ENCODE measurements around the gene SLC22A4.

Gene SLC22A4

DNA sequence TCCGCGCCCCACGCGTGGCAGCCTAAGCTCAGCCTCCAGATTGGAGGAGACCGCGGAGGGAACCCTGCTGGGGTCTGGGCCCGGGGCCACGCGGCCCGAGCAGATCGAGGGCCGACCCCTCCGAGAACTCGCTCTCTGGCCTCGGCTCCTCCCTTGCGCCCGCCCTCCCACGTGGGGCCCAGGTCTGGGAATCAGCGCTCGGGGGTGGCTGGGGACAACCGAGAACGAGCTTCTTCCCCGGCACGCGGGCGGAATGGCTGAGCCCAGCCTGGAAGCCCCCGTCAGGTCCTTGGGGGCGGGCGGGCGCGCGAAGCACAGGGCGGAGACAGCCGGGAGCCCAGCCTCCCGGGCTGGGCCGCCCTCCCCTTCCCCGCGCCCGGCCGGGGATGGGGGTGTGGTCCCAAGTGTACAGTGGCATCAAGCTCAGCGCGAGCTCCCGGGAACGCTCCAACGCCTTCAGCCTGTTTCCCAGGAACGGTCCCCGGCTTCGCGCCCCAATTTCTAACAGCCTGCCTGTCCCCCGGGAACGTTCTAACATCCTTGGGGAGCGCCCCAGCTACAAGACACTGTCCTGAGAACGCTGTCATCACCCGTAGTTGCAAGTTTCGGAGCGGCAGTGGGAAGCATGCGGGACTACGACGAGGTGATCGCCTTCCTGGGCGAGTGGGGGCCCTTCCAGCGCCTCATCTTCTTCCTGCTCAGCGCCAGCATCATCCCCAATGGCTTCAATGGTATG is at the start of gene SLC22A4:
Gene SLC22A4, plus strand, starts transcription at position 403 of the 736 bp plus-strand sequence. Its CDS starts 223 bp downstream, at position 626.
- peak; percentile 75 for DNase-seq

DNA sequence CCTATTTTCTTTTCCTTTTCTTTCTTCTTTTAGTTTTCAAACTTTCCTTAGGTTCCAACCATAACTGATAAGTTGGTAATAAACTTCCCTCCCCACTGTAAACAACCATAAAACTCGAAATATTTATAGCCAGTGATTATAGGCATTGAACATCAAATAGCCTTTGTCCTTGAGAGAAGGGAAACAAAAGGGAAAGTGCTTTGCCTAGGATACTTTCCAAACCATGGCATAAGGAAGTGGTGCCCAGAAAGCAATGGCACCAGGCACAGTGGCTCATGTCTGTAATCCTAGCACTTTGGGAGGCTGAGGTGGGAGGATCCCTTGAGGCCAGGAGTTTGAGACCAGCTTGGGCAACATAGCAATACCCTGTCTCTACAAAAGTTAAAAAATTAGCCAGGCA is 48.6 kb upstream of the SLC22A4 start:
- no peak for DNase-seq

DNA sequence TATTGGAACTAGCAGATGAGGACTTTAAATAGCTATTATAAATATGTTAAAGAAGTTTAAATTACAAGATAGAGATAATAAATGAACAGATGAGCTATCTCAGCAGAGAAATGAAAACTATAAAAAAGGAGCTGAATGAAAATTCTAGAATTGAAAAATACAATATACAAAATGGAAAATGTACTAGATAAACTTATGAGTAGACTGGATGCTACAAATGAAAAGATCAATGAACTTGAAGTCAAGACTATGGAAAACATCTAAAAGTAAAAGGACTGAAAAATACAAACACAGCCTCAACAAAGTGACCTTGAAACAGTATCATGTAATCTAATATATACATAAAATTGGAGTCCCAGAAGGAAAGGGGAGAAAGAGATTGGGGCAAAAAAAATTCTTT is 47.4 kb upstream of the SLC22A4 start:
- DNase-seq = no peak

DNA sequence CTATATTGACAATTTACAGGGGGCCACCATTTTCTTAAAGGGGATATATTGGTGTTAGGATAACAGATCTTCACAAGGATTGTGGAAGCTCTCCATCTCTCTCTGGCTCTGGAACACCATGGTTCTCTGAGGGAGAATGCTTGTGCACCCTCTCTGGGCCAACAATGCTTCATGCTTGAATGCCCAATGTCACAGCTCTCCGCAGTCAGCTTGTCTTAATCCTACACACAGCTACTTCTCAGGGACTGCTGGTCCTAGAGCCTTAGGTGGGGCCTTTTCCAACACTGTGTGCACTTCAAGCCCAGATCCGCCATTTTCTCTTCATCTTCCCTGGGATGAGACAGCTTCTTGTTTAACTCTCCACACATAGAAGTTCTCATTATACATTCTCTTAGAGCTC is 43.6 kb upstream of the SLC22A4 start:
- no peak for DNase-seq

DNA sequence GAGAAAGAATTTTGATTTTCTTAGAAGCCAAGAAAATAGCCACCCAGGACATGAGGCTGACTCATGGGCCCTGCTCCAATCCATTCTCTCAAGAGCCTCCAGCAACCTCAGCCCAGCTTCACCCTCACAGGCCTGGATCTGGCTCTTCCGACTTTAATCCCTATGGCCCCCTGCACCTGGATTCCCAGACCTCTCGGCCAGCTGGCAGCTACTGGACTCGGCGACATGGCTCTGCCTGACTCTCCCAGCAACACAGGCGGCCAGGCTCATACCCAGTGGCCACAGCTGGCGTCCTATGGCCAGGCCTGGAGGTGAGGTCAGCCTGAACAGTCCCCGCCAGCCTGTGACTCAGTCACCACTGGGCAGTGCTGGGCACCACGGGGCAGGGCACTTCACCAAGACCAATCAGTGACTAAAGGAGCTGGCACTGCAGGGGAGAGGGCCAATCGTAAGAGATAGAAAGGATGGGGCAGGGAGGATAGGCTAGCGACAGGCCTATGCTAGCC is 42.9 kb upstream of the SLC22A4 start:
- DNase-seq = no peak

DNA sequence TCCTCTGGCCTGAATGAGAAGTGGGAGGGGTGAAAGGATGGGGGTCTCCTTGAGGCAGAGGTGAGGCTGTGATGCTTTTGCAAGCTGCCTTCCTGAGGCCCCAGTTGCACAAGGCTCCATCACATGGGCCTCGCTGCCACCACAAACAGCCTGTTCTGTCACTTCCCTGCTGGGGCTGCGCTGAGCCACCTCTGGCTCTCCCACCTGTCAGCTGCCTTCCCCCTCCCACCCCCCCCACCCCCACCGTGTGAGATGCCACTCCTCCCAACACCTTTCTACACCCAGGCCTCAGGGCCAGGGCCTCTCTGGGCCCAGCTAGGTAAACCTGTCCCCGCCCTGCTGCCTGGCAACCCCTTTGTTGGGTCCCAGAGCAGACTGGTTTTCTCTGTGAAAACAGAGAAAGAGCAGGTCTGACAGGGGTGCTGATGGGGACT is 41.2 kb upstream of the SLC22A4 start:
- DNase-seq = no peak

DNA sequence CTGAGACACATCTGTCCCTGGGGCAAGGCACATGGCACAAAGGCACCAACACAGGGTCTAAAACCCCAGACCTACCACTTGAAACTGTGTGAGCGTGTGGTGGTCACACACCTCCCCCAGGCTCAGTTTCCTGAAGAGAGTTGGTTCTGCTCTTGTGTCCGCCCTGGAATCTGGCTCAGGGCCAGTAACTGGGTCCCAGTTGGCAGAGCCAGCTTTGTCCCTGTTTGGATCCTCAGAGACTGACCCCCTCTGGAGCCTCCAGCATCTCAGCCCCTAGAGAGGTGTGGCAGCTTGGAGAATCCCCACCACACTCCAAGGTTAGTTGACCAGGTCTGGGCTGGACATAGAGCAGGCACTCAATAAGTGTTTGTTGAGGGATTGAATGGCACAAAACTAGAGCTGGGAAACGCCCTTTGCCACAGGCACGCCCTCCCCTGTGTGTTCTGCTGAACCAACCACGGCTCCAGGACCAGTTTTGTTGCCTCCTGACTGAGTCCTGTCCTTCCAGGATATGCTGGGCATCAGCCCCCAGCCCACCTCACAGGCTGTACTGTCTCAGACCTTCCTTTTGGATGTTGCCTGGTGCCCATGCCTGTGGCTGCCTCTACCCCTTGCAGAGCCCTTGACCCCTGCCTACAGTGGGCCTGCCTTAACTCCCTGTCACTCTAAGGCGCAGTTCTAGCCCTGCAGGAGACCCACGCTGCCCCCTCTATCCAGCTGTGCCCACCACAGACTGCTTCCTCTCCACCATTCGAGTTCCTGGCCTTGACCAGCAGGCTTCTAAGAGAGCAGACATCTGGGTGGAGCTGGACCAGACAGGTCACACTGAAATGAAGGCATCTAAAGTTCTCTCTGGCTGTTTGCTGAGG is 40.5 kb upstream of the SLC22A4 start:
- no peak for DNase-seq

DNA sequence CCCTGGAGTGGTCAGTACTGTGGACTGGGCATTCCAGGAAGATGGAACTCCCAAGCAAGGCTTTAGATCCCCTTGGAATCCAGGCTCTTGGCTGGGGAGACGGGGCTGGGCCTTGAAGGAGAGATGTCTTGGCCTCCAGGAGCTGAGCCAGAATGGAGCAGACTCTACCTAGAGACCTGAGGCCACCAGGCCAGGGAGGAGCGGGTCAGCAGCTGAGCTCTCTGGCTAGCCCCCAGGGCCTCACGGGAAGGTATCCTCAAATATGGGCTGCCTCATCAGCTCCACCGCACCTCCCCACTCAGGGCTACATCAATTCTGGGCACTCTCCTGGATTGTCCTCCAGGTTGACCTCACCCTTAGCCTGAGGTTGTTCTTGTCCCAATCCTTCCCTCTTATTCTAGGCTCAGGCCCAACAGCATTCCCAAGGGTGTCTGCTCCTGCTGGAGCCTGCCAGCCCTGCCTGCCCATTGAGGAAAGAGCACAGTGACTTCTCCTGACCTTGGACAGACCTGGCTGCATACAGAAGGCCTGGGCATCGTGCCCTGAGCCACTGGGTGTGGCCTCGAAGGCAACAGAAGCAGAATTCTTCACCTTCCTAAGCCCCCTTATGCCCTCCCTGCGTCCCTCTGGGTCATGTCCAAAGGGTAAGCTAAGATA is 39.7 kb upstream of the SLC22A4 start:
- no peak for DNase-seq

DNA sequence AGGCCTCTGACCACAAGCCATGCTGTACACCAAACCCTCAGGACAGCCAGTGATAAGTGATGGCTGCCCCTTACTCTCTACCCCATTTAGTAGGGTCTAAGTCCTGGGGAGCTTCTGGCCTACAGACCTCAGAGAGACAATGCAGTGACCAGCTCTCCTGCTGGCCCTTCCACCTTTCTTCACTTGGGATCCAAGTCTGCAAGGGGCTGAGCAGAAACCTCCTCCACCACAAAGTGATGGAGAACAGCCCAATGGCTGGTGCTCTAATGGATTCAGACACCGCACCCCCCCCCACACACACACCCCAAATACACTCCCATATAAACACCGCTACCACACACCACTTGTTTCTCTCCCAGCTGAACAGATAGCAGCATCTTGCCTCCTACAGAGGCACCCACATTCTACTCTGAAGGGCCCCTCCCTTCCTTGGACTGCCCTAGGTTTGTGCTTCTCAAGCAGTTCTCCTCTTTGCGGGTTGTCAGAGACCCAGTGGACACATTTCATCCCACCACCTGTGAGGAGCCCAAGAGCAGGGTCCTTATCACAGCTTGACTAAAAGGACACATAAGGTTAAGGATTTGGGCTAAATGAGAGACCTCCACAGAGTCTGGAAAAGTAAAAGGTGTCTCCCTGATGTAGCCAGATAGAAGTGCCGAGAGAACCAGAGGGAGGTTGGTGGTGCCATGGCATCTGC is 38.0 kb upstream of the SLC22A4 start:
- no peak for DNase-seq

DNA sequence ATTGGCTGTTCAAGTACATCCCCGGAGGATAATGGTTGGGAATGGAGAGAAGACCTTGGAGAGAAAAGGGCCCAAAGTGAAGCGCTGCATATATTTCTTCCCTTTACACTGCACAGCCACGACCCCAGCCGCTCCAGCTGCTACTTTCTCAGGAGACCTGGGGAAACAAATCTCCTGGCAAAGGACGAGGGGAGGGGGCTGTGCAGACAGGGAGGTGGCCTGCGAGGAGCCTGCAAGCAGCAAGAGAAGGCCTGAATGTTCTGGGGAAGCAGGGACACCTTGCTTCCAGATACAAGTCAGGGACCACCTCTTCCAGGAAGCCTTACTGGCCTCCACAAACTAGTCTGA is 37.4 kb upstream of the SLC22A4 start:
- DNase-seq = no peak

DNA sequence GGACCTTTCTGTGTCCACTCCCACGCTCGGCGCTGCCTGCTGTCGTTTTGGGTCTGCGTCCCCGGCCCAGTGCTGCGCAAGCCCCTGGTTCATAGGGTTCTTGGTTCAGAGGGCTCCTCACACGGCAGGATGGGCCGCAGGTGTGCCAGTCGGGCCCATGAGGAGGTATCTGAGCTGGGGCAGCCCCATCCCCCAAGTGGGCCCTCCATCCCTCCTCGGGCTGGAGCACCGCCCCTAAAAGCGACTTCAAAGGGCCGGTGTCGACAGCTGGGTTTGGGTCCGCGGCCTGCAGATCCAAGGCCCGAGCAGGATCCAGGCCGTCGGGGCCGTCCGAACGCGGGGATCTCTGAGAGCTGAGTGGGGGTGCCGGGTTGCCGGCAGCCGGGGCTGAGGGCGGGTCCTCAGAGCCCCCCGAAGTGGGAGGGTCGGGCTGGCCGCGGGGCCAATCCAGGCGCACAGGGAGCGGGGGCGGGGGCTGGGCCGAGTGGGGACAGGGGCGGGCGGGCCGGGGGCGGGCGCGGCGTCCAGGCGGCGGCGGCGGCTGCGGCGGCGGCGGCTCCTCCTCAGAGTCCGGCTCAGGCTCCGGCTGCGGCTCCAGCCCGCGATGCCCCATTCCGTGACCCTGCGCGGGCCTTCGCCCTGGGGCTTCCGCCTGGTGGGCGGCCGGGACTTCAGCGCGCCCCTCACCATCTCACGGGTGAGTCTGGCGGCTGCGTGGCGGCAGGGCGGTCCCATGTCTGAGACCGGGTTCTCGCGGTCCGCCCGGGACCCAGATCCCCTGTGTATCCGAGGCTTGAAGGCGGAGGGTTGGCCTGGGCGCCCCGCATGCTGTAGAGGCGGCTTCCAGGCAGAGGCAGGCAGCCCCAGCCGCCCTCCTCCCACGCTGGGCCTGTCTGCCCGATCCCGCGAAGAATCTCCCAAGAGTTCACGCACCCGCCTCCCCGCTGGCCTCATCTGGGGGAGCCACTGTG is 36.8 kb upstream of the SLC22A4 start, which contains the start of gene PDLIM4:
Gene PDLIM4, plus strand, starts transcription at position 566 of the 971 bp plus-strand sequence. Its CDS starts 39 bp downstream, at position 605.
- peak; percentile 4 for DNase-seq

DNA sequence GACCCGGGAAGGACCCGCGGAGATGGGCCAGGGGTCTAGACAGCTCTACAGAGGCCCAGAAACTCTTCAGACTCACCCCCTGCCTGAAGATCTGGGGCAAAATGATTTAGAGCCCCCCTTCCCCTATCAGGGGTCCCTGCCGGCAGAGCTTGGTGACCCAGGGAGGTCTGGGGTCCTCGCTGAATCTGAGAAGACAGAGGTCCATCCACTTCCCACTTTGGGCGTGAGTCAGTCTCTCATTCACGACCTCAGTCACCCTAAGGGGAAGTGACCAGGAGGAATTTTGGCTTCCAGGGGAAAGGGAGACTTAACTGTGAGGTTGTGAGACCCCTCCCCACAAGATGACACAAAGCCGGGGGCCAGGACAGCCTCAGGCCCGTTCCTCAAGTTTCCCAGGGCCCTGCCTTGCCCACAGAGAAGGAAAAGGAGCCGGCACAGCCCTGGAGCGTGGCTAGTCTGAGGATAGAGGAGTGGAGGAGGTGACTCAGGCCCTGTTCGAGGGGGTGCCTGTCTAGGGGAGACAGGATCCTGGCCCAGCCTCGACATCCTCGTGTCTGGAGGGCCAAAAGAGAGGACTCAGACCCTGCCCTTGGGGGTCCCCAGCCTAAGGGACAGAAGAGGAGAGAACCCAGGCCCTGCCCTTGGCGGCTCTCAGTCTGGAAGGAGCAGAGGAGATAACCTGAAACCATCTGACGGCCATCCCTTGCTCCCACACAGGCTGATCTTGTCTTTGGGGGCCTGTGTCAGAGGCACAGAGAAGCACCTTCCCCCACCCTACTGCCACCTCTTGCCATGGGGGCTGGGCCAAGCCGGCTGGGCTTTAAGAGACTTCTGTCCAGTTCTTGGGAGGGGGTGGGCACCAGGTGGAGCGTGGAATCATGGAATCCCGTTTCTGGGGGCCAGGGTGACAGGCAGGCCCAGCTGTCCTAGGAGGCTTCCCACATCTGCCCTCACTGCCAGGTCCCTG is 35.8 kb upstream of the SLC22A4 start:
- DNase-seq = no peak

DNA sequence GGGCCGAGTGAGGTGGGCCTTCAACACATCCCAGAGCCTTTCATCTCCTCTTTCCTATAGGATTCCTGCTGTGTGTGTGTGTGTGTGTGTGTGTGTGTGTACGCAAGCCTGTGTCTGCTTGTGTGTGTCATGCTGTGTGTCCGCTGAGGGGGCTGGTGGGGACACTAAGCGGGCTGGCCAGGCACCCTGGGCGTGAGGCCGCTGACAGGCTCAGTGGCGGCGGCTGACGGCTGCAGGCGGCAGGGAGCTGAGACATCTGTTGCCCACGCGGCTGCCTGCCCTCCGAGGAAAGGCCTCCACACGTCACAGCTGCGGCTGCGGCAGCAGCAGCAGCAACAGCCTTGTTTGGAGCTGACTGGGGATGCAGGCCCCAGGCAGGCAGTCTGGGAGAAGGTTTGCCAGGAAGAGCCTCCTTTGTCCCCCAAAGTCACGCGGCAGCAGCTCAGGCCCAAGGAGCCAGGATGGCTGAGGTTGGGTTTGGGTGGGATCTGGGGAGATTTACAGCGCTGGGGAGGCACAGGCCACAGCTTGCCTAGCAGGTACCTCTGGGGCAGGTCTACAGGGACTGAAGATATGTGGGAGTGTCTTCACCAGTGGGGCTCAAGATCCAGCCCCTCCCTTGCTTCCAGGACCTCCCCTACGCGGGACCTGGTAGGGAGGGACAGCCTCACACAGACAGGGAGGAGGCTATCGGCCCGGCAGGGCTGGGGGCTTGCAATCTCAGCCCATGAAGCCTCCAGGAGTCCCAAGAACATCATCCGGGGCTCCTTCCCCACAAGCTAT is 34.9 kb upstream of the SLC22A4 start:
- DNase-seq = peak; percentile 6

DNA sequence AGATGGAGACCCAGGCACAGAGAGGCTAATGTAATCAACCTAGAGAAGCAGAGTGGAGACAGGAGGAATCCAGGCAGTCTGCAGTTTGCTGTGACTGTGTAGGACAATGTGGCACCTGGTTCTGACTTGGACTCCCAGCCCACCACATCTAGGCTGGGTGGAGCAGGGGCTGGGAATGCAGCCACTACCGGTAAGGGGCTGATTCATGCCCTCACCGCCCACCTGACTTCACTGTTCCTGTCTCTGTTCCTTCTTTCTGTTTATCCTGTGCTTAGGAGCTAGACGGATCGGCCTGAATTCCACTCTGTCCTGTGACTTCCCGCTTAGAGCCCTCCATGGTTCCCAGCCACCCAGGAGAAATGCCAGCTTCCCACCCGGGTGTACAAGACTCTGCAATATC is 34.1 kb upstream of the SLC22A4 start:
- DNase-seq = no peak

DNA sequence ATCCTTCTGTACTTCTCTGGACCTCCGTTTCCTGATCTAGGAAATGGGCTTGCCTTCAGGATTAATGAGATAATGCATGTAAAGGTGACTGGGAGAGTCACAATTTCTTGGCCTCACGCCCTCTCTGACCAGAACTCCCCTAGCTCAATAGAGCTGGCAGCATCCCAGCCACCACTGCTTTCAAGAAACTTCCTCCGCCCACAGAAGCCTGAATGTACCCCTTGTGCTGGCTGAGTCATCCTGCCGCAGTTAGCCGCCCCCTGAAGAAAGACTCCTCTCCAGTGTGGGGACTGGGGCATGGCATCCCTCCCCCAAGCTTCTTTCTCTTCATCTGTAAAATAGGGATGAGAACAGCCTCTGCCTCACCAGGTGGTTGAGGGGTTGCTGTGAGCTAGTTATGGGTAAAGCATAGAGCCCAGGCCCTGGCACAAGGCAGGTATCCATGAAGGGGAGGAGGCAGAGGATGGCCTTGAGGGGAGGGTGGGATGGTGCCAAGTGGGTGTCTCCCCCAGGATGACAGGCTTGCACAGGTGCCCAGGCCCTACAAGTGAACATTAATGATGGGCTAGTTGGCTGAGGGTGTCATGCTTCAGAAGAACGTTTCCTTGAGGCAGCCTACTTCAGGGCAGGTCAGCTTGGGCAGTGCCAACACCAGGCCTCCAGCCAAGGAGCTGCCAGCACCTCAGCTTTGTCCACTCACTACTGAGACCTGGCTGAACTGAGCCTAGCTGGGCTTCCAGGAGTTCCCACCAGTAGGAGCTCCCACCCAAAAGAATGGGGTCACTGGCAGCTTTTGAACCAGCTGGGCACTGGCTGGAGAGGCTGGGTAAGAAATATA is 33.3 kb upstream of the SLC22A4 start:
- DNase-seq = no peak

DNA sequence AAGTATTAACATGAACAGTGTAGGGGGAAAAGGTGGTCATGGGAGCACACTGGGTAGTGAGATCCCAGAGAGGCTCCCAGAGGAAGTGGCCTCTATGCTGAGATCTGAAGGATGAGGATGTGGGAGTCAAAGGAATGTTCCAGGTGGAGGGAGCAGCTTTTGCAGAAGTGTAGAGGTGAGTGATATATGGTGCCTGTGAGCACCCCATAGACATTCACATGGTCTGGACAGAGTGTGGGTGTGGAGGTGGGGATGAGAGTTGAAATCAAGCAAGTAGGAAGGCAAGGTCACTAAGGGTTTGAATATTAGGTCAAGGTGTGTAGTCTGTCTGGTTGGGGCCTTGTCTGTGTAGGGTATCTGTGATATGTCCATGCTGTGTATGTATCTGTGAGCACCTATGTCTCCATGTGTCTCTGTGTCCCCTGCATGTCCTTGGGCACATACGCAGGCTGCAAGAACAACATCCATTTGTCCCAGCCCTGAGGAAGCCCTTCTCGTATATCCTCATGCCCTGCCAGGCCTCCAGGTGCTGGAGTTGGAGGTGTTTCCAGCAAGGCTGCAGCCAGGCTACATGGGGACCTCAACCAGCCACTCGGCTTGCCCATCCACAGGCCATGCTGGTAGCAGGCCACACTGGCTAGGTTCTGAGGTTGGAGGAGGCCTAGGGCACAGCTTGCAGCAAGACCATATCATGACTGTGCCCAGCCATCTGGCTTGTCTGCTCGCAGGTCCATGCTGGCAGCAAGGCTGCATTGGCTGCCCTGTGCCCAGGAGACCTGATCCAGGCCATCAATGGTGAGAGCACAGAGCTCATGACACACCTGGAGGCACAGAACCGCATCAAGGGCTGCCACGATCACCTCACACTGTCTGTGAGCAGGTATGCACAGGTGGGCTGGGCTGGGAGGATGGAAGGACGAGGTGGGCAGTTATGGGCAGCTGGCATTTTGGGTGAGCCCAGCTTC is 32.0 kb upstream of the SLC22A4 start:
- no peak for DNase-seq

DNA sequence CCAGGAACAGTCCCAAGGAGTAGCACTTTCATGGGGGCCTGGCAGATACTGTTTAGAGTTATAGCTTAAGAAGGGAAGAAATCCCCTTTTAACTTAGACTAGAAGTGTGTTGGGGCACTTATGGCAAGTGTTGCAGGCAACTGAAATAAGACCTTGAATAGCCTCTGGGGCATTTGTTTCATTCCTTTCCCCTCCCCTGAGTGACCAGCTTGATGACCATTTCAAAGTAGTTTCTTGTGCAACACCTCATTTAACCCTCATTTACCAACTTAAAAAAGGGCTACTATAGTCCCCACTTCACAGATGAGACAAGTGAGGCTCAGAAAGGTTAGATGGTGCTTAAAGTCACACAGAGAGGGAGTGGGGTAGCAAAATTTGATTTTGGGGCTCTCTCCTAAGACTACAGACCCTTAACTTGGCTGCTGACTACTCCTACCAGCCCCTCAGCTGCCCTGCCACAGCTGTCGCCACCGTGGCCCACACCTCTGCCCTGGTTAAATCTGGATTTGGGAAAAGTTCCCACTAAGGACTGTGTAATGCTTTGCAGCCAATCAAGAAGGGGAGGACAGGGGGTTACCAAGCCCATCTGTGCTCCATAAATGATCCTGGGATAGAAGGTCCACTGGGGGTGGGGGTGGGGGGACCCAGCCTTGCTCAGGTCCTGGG is 31.2 kb upstream of the SLC22A4 start:
- no peak for DNase-seq

Data from NCI-H2227 treated with DMSO at 0.1 percent for 48 hours (cell line).